GM18868 (cell line): ENCODE results near the gene MPZL3.
"Not testable (repeated sequence)": the region's sequence is repeated elsewhere in the genome, so short reads cannot be mapped to it uniquely, and the experiment has no call there.

Experiments
- ATAC-seq: cut with Tn5 transposase; IDR thresholded peaks from one replicate; pipeline ENCODE4 v1.9.1; 2021; ENCODE audit warnings: mild to moderate bottlenecking, moderate library complexity; ENCODE audit not compliant: unreplicated experiment

MPZL3 gene

DNA sequence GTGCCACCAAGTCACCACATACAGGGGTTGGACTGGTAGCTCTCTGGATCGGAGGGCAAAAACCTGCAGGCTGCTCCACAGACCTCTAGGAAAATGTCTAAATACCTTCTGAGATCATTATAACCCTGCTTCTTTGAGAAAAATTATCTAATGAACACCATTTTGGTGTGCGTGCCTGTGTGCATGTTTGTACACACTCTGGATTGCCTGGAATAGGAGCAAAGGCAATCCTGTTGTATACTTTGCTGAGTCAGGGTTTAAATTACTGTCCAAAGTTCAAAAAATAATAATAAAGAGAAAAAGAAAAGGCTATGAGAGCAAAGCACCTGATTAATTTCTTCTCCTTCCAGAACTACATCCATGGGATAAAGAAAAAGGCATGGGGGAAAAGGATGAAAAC lies 38.4 kb downstream of the MPZL3 start:
- ATAC-seq: no peak

DNA sequence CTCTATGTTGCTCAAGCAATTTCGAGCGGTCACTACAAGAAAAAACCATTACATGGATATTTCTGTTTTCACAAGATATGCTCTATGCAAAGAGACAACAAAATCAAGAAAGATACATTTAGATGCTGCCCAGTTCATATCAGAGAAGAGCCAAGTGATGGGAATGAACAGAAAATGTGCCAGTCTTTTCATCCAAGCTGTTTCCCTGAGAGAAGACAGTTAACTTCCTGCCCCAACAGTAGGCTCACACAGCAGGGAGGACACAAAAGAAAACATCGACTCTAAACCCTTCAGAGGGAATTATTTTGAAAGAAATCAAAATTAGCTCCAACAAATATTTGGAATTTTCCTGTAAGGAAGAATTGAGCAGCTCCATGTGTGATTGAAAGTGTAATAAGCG lies 39.0 kb downstream of the MPZL3 start:
- no peak for ATAC-seq

DNA sequence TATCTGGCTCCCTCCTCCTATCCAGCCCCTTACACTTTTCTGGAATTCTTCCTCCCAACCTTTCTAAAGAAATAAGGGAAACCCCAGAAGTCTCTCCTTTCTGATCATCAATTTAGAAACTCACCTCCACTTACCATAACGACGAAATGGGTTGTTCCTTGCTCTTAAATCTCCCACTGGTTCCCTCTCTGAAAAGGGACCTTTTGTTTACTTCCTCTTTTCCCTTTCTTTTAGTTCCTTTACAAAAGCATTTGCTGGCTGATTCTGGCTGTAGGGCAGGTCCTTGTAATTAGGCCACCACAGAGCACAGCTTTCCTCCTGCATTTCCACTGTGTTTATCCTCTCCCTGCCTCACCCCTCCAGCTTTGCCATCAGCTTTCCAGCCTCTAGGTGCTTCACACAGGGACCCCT lies 39.4 kb downstream of the MPZL3 start:
- no peak for ATAC-seq

DNA sequence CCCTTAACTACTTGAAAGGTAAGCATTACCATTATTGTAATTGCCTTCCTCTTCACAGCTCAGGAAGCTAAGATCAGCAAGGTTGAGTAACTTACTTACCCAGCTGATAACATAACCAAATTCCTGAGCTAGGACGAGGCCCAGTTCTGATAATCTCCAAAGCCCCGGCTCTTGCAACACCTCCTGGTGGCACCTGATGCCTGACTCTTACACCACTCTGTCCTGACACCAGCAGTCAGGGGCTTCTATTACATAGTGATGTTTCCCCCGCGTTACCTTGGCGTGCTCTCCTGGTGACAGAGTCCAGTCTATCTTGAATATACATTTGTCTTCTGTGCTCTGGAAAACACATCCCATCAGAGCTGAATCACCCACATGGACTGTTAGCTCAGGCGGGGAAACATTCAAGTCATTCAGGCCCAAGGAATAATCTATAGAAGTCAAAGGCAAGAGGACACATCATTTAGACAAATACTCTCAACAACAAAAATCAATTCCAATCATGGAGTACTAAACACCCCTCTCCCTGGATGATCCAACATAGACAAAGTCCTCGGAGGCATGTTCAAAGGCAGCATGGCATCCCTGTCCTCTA lies 39.9 kb downstream of the MPZL3 start:
- no peak for ATAC-seq

DNA sequence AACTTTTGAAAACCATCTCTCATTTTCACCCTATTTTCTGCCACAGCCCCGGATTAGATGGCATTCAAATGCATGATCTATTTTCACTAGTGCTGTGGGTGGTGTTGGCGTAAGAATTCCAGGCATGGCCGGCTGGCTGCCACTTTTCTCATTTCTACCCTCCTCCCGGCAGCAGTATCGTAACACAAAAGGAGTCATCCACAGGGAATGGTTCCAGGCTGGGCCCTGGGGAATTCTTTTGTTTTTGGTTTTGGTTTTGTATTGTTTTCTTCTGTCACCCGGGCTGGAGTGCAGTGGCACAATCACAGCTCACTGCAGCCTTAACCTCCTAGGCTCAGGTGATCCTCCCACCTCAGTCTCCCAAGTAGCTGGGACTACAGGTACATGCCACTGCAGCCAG lies 41.2 kb downstream of the MPZL3 start:
- no peak for ATAC-seq

DNA sequence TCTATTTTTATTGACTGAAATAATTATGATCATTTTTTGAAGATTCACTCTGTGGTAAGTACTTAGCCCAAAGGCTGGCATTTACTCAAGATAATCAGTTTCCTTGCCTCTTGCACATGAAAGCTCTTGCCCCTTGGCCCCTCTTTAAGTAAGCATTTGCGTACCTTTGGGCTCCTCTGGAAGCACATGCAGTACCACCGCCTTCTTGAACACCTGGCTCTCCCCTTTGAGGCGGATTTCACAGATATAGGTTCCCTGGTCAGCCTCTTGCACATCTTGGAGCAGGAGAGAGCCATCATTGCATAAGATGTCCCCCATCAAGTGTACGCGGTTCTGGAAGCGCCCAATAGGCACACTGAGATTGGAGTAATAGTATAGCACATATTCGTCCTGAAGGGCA lies 41.8 kb downstream of the MPZL3 start:
- no peak for ATAC-seq

DNA sequence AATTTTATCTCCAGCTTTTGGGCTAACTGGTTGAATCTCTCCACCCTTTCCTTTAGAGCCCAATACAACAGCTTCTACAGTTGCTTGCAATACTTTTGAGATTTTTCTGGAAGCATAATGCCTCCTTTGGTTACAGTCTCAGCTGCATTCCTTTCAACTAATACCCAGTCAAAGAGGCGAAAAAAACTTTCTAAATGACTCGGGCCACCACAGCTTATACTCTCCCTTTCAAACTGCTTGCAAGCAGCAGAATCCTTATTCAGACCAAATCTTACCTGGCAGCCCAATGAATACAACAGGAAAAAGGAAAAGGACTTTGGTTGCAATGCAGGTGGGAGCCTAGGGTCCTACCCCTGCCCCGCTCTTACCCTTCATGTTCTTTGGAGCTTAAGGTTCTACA lies 43.1 kb downstream of the MPZL3 start:
- no peak for ATAC-seq

DNA sequence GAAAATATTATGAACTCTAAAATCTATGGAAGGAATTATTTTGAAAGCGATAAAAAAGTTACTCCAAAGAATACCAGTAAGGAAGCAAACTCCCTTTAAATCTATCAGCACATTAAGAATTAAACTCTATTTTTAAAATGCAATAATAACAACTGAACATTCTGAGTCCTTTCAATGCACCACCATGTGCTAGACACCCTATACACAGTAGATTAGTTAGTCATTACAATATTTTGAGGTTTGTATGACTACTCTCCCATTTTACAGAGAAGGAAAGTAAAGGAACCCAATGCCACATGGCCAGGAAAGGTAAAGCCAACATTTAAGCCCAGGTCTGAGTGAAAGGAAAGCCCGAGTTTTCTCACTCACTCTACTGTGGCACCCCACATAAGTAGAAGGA lies 45.1 kb downstream of the MPZL3 start:
- ATAC-seq: no peak

DNA sequence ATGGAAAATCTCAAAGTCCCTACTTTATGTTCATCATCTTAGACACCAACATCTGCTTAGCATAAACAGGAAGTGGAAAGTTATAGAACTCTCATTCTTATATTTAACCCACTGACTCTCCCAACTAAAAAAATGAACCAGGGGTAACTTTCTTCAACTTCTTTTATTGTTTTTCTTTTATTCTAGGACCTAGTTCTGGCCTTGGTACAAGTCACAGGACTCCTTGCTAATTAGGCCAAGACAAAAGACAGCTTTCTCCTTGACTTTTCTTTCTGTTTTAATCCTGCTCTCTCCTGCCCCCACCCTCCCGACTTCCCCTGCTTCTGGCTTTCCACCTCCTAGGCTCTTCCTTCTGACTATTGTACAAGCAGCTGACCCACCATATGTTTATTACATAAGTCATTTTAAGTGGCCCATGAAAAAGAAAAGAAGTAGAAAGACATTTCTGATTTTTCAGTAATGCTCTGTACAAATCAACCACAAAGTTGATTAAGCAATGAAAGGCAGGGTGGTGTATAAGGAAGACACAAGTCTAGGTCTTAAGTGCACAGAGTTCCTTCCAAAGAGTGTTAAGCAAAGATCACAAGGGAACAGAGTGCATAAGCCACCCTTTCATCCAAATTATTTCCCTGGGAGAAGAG lies 45.7 kb downstream of the MPZL3 start:
- no peak for ATAC-seq

DNA sequence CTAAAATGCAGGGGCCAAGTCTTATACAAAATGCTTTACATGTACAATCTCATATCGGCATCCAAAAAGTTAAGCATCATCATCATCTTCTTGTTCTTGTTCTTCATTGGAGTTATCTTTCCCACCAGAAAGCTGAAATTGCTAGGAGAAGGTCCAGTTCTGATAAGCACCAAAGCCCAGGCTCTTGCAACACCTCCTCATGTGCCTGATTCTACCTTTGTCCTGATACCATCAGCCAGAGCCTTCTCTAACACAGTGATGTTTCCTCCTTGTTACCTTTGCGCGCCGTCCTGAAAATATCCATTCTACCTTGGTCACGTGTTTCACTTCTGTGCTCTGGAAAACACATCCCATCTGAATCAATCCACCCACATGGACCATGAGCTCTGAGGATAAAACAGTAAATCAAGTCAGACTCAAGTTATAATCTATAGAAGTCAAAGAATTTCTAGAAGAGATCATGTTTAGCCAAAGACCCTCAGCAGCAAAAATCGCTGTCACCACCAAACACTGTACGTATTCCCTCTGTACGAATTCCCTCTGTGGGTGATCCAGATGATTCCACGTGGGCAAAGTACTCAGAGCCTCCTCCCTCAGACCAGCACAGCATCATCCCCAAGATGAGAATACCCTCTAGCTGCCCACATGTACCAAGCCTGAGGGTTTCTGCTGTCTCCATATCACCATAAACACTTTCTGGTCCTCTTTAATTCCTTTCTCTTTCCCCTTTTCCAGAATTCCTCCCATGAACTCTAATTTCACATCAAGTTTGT lies 46.4 kb downstream of the MPZL3 start:
- ATAC-seq: no peak

DNA sequence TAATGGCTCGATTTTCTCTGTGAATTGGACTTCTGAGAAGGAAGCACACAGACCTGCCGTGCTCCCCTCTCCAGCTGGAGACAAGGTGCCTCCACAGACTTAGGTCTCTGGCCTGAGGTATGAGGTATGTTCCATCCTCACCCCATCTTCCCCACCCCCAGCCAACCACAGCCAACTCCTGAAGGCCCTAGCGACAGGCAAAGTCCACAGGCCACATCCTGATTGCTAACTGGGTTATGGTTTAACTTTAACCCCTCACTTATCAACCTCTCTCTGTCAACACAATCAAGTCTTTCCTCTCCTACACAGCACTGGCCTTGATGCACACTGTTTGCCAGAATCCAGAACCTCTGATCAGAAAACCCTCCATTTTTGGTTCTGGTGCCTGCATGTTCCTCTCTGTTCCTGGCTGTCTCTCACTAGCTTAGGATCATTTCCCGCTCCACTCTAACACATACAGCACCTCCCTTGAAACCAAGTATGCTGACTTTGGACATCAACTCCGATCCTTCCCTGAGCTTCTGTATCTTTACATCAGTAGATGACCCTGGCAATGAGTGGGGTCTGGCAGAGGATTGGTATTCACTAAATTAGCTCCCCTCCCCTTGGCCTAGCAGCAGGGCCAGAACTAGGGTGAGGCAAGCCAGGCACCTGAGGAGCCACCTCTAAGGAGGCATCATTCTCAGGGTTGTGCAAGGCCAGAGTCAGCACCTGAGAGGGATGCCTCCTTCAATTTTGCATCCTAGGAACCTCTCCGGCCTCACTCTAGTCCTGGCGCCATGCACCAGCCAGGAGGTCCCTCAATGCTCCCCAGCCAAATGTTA lies 49.4 kb downstream of the MPZL3 start:
- no peak for ATAC-seq

DNA sequence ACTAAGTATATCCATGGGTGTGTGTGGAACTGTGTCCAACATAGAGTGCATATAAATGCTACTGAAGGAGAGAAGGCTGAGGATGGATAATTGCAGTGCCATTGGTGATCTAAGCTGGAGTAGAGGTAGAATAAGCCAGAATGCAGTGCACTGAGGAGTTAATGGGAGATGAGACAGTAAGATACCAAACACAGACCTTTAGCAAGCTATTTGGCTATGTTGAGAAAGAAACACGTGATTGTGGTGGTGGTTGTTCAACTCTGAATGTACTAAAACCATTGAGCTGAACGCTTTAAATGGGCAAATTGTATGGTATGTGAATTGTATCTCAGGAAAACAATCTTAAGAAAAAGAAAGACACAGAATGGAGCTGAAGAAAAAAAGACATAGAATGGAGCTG lies 50.2 kb downstream of the MPZL3 start:
- no peak for ATAC-seq

DNA sequence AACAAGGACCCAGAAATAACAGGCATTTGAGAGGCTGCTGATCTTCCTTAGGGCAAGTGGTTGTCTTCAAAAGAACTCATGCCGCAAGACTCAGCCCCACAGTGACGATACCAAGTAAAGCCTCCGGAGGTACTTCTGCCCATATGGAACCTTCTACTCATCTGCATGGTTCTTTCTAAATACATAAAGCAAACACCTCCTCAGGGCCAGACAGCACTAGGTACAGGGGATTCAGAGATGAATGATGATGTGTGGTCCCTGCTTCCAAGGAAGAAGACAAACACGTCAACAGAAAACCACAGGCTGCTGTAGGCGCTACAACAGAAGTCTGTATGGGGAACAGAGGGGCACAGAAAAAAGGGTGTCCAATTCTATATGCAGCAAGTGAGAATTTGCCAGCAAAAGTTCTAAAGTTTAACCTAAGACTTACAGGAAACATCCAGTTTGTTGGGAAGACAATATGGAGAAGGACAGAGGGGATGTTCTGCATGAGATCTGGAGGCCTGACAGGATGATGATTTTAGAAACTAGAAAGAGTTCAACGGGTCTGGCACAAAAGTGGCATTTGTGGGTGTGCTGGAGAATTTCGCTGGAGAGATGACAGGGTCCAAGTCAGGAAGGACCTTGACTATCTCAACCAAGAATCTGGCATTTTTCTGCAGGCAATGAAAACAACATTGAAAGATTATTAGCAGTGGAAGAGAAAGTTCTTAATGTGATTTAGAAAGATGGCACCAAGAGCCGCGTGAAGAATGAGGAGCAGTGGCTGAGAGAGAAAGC lies 51.1 kb downstream of the MPZL3 start:
- ATAC-seq: no peak

DNA sequence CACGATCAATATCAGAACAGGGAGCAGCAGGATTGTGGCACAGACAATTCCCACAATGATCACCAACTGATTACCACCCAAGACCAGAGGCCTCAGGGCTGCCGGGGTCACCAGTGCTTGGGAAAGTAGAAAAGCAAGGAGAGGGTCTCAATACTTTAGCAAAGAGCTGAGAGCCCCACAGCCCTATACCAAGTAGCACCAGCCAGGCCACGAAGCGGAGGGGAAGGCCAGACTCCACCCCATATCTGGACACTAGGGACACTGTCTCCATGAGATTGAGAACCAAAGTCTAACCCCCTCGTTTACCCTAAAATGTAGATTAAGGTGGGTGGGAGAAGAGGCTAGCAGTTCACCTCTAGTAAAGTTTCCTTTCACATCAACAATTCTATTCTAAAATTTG lies 51.7 kb downstream of the MPZL3 start:
- no peak for ATAC-seq

DNA sequence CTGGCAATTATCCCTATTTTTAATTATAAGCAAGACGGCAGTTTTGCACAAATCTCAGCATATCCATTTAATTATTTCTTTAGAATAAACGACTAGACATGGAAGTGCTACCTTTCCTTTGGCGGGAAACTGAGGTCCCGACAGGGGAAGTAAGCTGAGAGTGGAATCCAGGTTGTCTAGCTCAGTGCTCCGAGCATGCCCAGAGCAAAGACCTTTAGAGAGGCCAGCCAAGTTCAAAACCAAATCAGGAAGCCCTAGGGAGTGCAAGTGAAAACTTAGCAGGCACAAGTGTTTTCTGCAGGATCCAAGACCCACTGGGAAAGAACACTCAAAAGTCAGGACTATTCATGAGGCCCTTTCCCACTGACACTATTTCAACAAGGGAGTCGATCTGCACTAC lies 53.0 kb downstream of the MPZL3 start:
- no peak for ATAC-seq

DNA sequence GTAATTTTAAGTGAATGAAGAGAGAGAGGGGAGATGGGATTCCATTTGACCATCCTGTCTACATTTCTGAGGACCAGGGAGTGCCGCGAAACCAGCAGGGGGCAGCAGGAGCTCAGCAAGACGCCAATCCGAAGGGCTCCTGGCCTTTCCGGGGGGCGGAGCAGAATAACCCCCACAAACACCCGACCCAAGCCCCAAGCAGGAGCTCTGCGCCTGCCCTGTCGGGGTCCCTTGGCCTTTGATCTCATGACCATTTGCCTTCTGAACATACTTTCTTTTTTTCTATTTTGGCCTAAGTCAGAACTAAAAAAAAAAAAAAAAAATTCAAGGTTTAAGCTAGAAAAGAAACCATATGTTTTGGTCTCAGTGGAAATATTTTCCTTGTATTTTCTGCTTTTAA lies 53.8 kb downstream of the MPZL3 start:
- ATAC-seq: peak; percentile 45

DNA sequence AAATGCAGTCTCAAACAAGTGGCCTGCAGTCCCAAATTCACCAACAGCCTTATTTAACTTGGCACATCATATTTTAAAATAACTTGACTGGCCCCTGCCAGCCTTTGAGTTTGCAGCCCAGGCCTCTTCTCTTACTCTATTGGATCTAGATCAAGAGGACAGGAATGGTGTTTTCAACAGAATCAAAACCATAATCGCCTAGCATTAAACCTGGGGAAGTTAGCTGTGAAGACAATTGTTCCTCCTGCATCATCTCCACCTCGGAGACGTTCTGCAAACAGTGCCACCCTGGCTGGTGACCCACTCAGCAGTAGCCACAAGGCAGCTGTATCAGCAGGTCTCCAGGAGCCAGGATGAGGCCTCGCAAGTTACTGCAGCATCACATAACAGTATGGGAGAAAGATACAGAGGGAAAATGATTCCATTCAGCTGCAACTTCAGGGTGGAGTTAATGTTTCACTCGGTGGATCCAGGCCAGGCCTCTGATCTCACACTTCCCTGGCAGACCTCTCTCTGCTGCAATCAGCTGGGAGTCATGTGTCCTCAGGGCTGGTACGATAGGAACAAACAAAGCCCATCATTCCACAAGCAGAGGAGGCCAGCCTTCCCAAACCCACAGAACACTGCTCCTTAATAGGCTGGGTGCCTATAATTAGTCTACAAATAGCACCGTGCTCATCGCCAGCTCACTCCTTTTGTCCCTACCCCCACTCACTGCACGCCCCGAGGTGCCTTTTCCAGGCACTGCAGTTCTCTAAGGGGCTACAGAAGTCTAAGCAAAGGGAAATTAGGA lies 57.1 kb downstream of the MPZL3 start:
- no peak for ATAC-seq

DNA sequence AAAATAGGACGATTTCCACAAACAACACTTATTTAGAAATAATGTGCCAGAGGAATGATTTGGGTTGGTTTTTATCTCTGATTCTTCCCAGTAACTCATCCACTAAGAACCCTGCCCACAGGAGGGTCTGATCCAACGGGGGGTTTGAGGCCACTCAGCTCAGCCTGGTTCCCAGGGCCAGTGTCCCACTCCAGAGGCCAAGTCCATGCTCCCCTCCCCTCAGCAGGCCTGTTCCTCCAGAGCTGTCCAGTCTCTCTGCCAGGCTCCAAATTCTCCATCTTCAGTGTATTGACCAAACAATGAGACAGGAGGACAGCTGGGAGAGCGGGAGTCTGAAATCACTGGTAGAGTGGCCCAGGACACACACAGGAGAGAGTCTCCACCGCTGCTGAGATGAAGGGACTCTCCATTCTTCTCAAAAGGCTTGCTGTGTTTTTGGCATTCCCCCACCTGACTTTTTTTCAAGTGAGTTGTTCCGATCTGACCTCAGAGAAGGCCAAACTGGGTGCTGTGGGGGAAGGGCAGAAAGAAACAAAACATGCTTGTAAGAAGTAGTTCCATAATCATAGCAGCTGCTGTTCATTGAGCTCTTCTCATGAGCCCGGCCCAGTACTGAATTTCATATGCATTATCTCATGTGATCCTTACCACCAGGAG lies 58.1 kb downstream of the MPZL3 start:
- ATAC-seq: no peak

DNA sequence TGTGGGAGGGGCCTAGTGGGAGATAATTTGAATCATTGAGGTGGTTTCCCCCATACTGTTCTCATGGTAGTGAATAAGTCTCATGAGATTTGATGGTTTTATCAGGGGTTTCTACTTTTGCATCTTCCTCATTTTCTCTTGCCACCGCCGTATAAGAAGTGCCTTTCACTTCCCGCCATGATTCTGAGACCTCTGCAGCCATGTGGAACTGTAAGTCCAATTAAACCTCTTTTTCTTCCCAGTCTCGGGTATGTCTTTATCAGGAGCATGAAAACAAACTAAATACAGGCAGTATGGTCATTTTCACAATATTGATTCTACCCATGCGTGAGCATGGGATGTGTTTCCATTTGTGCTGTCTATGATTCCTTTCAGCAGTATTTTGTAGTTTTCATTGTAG lies 59.3 kb downstream of the MPZL3 start:
- not testable (repeated sequence) for ATAC-seq
